ENCODE data around the gene LRRC4B.

DNA sequence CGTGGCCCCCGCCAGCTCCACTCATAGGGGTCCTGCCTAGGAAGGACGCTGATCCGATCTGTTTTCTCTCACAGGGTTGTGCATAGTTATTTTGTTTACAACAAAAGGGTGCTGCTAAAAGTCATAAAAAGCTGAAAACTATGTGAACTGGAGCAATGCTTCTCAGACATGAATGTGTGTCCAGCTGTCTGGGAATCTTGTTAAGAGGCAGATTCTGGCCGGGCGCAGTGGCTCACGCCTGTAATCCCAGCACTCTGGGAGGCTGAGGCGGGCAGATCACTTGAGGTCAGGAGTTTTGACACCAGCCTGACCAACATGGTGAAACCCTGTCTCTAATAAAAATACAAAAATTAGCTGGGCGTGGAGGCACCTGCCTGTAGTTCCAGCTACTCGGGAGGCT, 8.6 kb downstream of the LRRC4B start:
- TF ChIP-seq, protein P1, sequence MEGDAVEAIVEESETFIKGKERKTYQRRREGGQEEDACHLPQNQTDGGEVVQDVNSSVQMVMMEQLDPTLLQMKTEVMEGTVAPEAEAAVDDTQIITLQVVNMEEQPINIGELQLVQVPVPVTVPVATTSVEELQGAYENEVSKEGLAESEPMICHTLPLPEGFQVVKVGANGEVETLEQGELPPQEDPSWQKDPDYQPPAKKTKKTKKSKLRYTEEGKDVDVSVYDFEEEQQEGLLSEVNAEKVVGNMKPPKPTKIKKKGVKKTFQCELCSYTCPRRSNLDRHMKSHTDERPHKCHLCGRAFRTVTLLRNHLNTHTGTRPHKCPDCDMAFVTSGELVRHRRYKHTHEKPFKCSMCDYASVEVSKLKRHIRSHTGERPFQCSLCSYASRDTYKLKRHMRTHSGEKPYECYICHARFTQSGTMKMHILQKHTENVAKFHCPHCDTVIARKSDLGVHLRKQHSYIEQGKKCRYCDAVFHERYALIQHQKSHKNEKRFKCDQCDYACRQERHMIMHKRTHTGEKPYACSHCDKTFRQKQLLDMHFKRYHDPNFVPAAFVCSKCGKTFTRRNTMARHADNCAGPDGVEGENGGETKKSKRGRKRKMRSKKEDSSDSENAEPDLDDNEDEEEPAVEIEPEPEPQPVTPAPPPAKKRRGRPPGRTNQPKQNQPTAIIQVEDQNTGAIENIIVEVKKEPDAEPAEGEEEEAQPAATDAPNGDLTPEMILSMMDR (IDR thresholded peaks at IDR 0.05), result no peak
- no peak for TF ChIP-seq POLR2AphosphoS5 (IDR thresholded peaks at IDR 0.05)

All from sigmoid colon (tissue), 4 donors.